Neural progenitor cell (in vitro differentiated cells): ENCODE results near the gene AGBL4. TPM values are rescaled to one million over a fixed set of nuclear protein-coding genes. Genes with fewer than 3 reads are reported as not detected.

ENCODE experiments used
- DNase-seq: peaks from one replicate; pipeline ENCODE4 v3.0.0-alpha.2; 2016; ENCODE audit warnings: low spot score
- H2AFZ ChIP-seq: fragments of 200-600 bp; sonication (generic); replicated peaks from 2 replicates; pipeline ENCODE4 v1.6.1; 2016; ENCODE audit warnings: antibody characterized with exemption
- H3F3A ChIP-seq: fragments of 200-600 bp; sonication (generic); 2 replicates; pipeline ENCODE4 v1.6.1; 2016; ENCODE audit warnings: antibody characterized with exemption, low read depth
- H3K27ac ChIP-seq: fragments of 200-600 bp; sonication (generic); 2 replicates; pipeline ENCODE4 v1.5.1; 2016; ENCODE audit warnings: mild to moderate bottlenecking
- H3K27me3 ChIP-seq: fragments of 200-600 bp; sonication (generic); 2 replicates; pipeline ENCODE4 v1.6.1; 2016; ENCODE audit warnings: mild to moderate bottlenecking, moderate library complexity
- H3K36me3 ChIP-seq: fragments of 200-600 bp; sonication (generic); 2 replicates; pipeline ENCODE4 v1.5.1; 2016
- H3K4me1 ChIP-seq: fragments of 200-600 bp; sonication (generic); 2 replicates; pipeline ENCODE4 v1.6.1; 2016; ENCODE audit warnings: mixed run types
- H3K4me2 ChIP-seq: fragments of 200-600 bp; sonication (generic); 2 replicates; pipeline ENCODE4 v1.6.1; 2016
- H3K4me3 ChIP-seq: fragments of 200-600 bp; sonication (generic); 2 replicates; pipeline ENCODE4 v1.5.1; 2016
- H3K79me2 ChIP-seq: fragments of 200-600 bp; sonication (generic); 2 replicates; pipeline ENCODE4 v1.6.1; 2016; ENCODE audit warnings: low read depth
- H3K9ac ChIP-seq: fragments of 200-600 bp; sonication (generic); 2 replicates; pipeline ENCODE4 v1.6.1; 2016
- H3K9me3 ChIP-seq: fragments of 200-600 bp; sonication (generic); 2 replicates; pipeline ENCODE4 v1.5.1; 2016; ENCODE audit warnings: low read depth
- H4K20me1 ChIP-seq: fragments of 200-600 bp; sonication (generic); 2 replicates; pipeline ENCODE4 v1.6.1; 2016; ENCODE audit warnings: low read depth
- H3K27ac Mint-ChIP-seq: 3 replicates; pipeline ENCODE4 v1.8.0; 2021; ENCODE audit warnings: mixed read lengths
- H3K27me3 Mint-ChIP-seq: 2 replicates; pipeline ENCODE4 v1.8.0; 2022; ENCODE audit warnings: low read depth, mild to moderate bottlenecking, inconsistent platforms, moderate library complexity, mixed read lengths; ENCODE audit not compliant: insufficient read depth
- H3K36me3 Mint-ChIP-seq: 3 replicates; pipeline ENCODE4 v1.8.0; 2021; ENCODE audit warnings: mixed read lengths
- H3K4me1 Mint-ChIP-seq: 3 replicates; pipeline ENCODE4 v1.8.0; 2021; ENCODE audit warnings: mixed read lengths
- H3K4me3 Mint-ChIP-seq: 3 replicates; pipeline ENCODE4 v1.8.0; 2021; ENCODE audit warnings: mild to moderate bottlenecking, moderate library complexity, mixed read lengths
- H3K9me3 Mint-ChIP-seq: 3 replicates; pipeline ENCODE4 v1.8.0; 2020; ENCODE audit warnings: mixed read lengths
- CTCF ChIP-seq: fragments of 200-600 bp; sonication (generic); IDR thresholded peaks from 2 replicates; pipeline ENCODE4 v1.5.1; 2017; ENCODE audit warnings: antibody characterized with exemption, mild to moderate bottlenecking
- EZH2 ChIP-seq: fragments of 200-600 bp; sonication (generic); IDR thresholded peaks from 2 replicates; pipeline ENCODE4 v1.6.1; 2017; ENCODE audit warnings: antibody characterized with exemption, mild to moderate bottlenecking, moderate library complexity
- EZH2phosphoT487 ChIP-seq: fragments of 200-600 bp; sonication (generic); IDR thresholded peaks from 2 replicates; pipeline ENCODE4 v1.6.1; 2017; ENCODE audit warnings: antibody characterized with exemption
- total RNA-seq: library from RNA; depleted of rRNA; stranded (reverse); fragments of >200 nt; gene quantifications from 2 replicates; pipeline ENCODE4 v1.2.3, GENCODE V29; 2015; ENCODE audit warnings: low replicate concordance

The AGBL4 gene
- total RNA-seq, 1 donor from 2014 or later: 1.5 TPM

- Mint-ChIP-seq H3K27me3 (peaks cover 2% of the 10 kb centered on the region), H3K4me1 (peaks cover 8% of the 10 kb centered on the region), H3K27ac (no peak overlapping the region), H3K36me3 (no peaks in the 10 kb centered on the region), H3K9me3 (no peaks in the 10 kb centered on the region), H3K4me3 (no peak overlapping the region)
- Histone ChIP-seq H3K27ac (no peak overlapping the region), H3K4me3 (no peak overlapping the region), H3K79me2 (no peaks in the 10 kb centered on the region), H3K4me2 (no peak overlapping the region), H2AFZ (no peak overlapping the region), H3F3A (no peaks in the 10 kb centered on the region), H3K27me3 (no peaks in the 10 kb centered on the region), H3K9ac (no peak overlapping the region), H3K36me3 (no peaks in the 10 kb centered on the region), H3K4me1 (peaks cover under 1% of the 10 kb centered on the region), H3K9me3 (no peaks in the 10 kb centered on the region), H4K20me1 (no peaks in the 10 kb centered on the region)
- no peak for TF ChIP-seq EZH2phosphoT487
- TF ChIP-seq CTCF: no peak
- TF ChIP-seq EZH2: no peak
- no peak for DNase-seq
Measured at GRCh38 chr1:48602349-48602748, 1421.4 kb downstream of the AGBL4 start.

- no peaks in the 10 kb centered on the region for H3K27me3 ChIP-seq
- no peaks in the 10 kb centered on the region for H3K36me3 ChIP-seq
- no peaks in the 10 kb centered on the region for H3K79me2 ChIP-seq
- DNase-seq: no peak
- H3K9ac ChIP-seq: no peak overlapping the region
- H3K27ac ChIP-seq: no peak overlapping the region
- Mint-ChIP-seq H3K27me3 (peaks cover 2% of the 10 kb centered on the region), H3K9me3 (no peaks in the 10 kb centered on the region), H3K4me3 (no peak overlapping the region), H3K27ac (no peak overlapping the region), H3K4me1 (peaks cover 24% of the 10 kb centered on the region), H3K36me3 (no peaks in the 10 kb centered on the region)
- no peak overlapping the region for H3K4me3 ChIP-seq
- H2AFZ ChIP-seq: no peak overlapping the region
- peaks cover 12% of the 10 kb centered on the region for H3F3A ChIP-seq
- H4K20me1 ChIP-seq: no peaks in the 10 kb centered on the region
- no peak overlapping the region for H3K4me2 ChIP-seq
- peaks cover 20% of the 10 kb centered on the region for H3K4me1 ChIP-seq
- H3K9me3 ChIP-seq: no peaks in the 10 kb centered on the region
- TF ChIP-seq EZH2phosphoT487 (no peak), CTCF (no peak), EZH2 (no peak)
Measured at GRCh38 chr1:48600182-48600581, 1423.6 kb downstream of the AGBL4 start.

GRCh38 chr1:48597663-48598062, 1426.1 kb downstream of the AGBL4 start:
- Histone ChIP-seq H3K36me3 (no peaks in the 10 kb centered on the region), H2AFZ (no peak overlapping the region), H3K9me3 (no peaks in the 10 kb centered on the region), H4K20me1 (no peaks in the 10 kb centered on the region), H3K27me3 (no peaks in the 10 kb centered on the region), H3F3A (peaks cover 16% of the 10 kb centered on the region), H3K4me1 (peaks cover 28% of the 10 kb centered on the region), H3K79me2 (no peaks in the 10 kb centered on the region), H3K27ac (no peak overlapping the region), H3K4me2 (no peak overlapping the region), H3K4me3 (no peak overlapping the region), H3K9ac (no peak overlapping the region)
- no peak for TF ChIP-seq CTCF
- TF ChIP-seq EZH2phosphoT487: no peak
- TF ChIP-seq EZH2: no peak
- H3K4me3 Mint-ChIP-seq: no peak overlapping the region
- no peak for DNase-seq
- H3K27me3 Mint-ChIP-seq: peaks cover 2% of the 10 kb centered on the region
- H3K27ac Mint-ChIP-seq: no peak overlapping the region
- no peaks in the 10 kb centered on the region for H3K9me3 Mint-ChIP-seq
- H3K36me3 Mint-ChIP-seq: no peaks in the 10 kb centered on the region
- peaks cover 29% of the 10 kb centered on the region for H3K4me1 Mint-ChIP-seq

- peaks cover 29% of the 10 kb centered on the region for H3K4me1 Mint-ChIP-seq
- Histone ChIP-seq H3K27me3 (no peaks in the 10 kb centered on the region), H3K9me3 (no peaks in the 10 kb centered on the region), H3F3A (peaks cover 16% of the 10 kb centered on the region), H3K4me3 (no peak overlapping the region), H3K9ac (no peak overlapping the region), H3K36me3 (no peaks in the 10 kb centered on the region), H4K20me1 (no peaks in the 10 kb centered on the region), H3K4me1 (peaks cover 28% of the 10 kb centered on the region), H3K27ac (peak overlapping the region; percentile 72), H3K4me2 (peak overlapping the region; percentile 23), H3K79me2 (no peaks in the 10 kb centered on the region), H2AFZ (peak overlapping the region; percentile 61)
- no peak for TF ChIP-seq EZH2phosphoT487
- TF ChIP-seq EZH2: no peak
- TF ChIP-seq CTCF: no peak
- H3K27ac Mint-ChIP-seq: peak overlapping the region; percentile 90
- H3K4me3 Mint-ChIP-seq: no peak overlapping the region
- DNase-seq: peak; percentile 79
- H3K27me3 Mint-ChIP-seq: no peaks in the 10 kb centered on the region
- H3K36me3 Mint-ChIP-seq: no peaks in the 10 kb centered on the region
- no peaks in the 10 kb centered on the region for H3K9me3 Mint-ChIP-seq
Measured at GRCh38 chr1:48596046-48596445, 1427.7 kb downstream of the AGBL4 start.
